T-cell (primary cell): ENCODE measurements around the gene BICD1. TPM values are rescaled to one million over a fixed set of nuclear protein-coding genes. Genes with fewer than 3 reads are reported as not detected.

ENCODE experiments used
- ATAC-seq, 4 experiments: fragments of 200-7000 bp in 3 of 4; fragments of 150-1000 bp in 1 of 4; cut with Tn5 transposase; replicated peaks in 1 of 4; 1 replicate in 3 of 4; 2 replicates in 1 of 4; pipeline ENCODE4 v1.10.0; 2021; ENCODE audit warnings: moderate library complexity in 3 of 4, mild to moderate bottlenecking in 2 of 4, moderate number of reproducible peaks in 1 of 4
- CTCF ChIA-PET, 2 donors: fragments of 300-600 bp; sonication (Branson Sonifier 250); formaldehyde crosslinking; loops; one replicate each; lab custom pipeline; 2022; ENCODE audit warnings: antibody characterized with exemption in 2 of 2; lab: Charles Lee
- POLR2A ChIA-PET, 2 donors: fragments of 300-600 bp; sonication (Branson Sonifier 250); formaldehyde crosslinking; loops; one replicate each; lab custom pipeline; 2022; ENCODE audit warnings: antibody characterized with exemption in 2 of 2; lab: Charles Lee
- DNase-seq, 35 experiments: peaks; one replicate each; pipeline versions ENCODE4 v3.0.0 to v3.0.0-alpha.2; 2013 to 2023
- H3K27ac ChIP-seq: one replicate; pipeline ENCODE4 v1.5.1; 2013; ENCODE audit warnings: low read length
- H3K27me3 ChIP-seq, 2 experiments: replicated peaks in 1 of 2; 1 replicate in 1 of 2; 2 replicates in 1 of 2; pipeline versions ENCODE4 v1.6.1 to v1.7.0; 2013; ENCODE audit warnings: low read length in 1 of 2, mixed read lengths in 1 of 2; ENCODE audit not compliant: control insufficient read depth in 2 of 2, insufficient read depth in 2 of 2; ENCODE audit errors: extremely low read depth in 1 of 2
- H3K36me3 ChIP-seq, 2 donors: 1 replicate in 1 of 2; 2 replicates in 1 of 2; pipeline versions ENCODE4 v1.6.1 to v1.7.0; 2013; ENCODE audit warnings: low read length in 1 of 2; ENCODE audit not compliant: control insufficient read depth in 2 of 2, insufficient read depth in 1 of 2; ENCODE audit errors: extremely low read depth in 1 of 2
- H3K4me1 ChIP-seq, 2 experiments: 1 replicate in 1 of 2; 2 replicates in 1 of 2; pipeline versions ENCODE4 v1.6.1 to v1.7.0; 2013; ENCODE audit warnings: low read length in 2 of 2, mixed read lengths in 1 of 2; ENCODE audit not compliant: insufficient read depth in 2 of 2, control insufficient read depth in 1 of 2; ENCODE audit errors: extremely low read depth in 1 of 2
- H3K4me3 ChIP-seq, 2 donors: 1 replicate in 1 of 2; 2 replicates in 1 of 2; pipeline versions ENCODE4 v1.5.1 to v1.7.0; 2013; ENCODE audit warnings: mild to moderate bottlenecking in 2 of 2, low read length in 1 of 2, moderate library complexity in 1 of 2; ENCODE audit not compliant: control insufficient read depth in 1 of 2; ENCODE audit errors: extremely low read depth in 1 of 2
- H3K9me3 ChIP-seq: 2 replicates; pipeline ENCODE4 v1.7.0; 2013
- H3K27ac Mint-ChIP-seq, 2 donors: one replicate each; pipeline ENCODE4 v1.8.0; 2020 to 2021; ENCODE audit warnings: mild to moderate bottlenecking in 2 of 2, mixed read lengths in 2 of 2
- H3K27me3 Mint-ChIP-seq, 2 donors: one replicate each; pipeline ENCODE4 v1.8.0; 2021 to 2022; ENCODE audit warnings: mixed read lengths in 2 of 2
- H3K36me3 Mint-ChIP-seq: one replicate; pipeline ENCODE4 v1.8.0; 2021; ENCODE audit warnings: mixed read lengths
- H3K4me1 Mint-ChIP-seq, 3 donors: one replicate each; pipeline ENCODE4 v1.8.0; 2020 to 2022; ENCODE audit warnings: mixed read lengths in 3 of 3, mild to moderate bottlenecking in 1 of 3
- H3K4me3 Mint-ChIP-seq, 3 donors: one replicate each; pipeline ENCODE4 v1.8.0; 2020 to 2022; ENCODE audit warnings: mild to moderate bottlenecking in 3 of 3, mixed read lengths in 3 of 3, moderate library complexity in 3 of 3
- H3K9me3 Mint-ChIP-seq, 3 donors: one replicate each; pipeline ENCODE4 v1.8.0; 2020 to 2022; ENCODE audit warnings: mixed read lengths in 3 of 3
- WGBS: methylation state at CpG from one replicate; pipeline ENCODE4 v1.1.5; 2013; ENCODE audit warnings: missing lambda C conversion rate; ENCODE audit not compliant: insufficient coverage; 5-methylcytosine and 5-hydroxymethylcytosine counted together
- total RNA-seq, 35 experiments: library from RNA in 6 of 35; stranded (reverse) in 6 of 35; fragments of 120-200 nt in 1 of 35; gene quantifications; one replicate each; pipeline versions ENCODE4 v1.2.1 to v1.2.4 and lab custom pipeline; 2013 to 2026

Gene BICD1
- total RNA-seq, 5 donors from 2014 or later (not counting 1 experiment from before 2014, with no cell fraction given), result 17.2 to 19.6 (median 19.1) TPM

DNA sequence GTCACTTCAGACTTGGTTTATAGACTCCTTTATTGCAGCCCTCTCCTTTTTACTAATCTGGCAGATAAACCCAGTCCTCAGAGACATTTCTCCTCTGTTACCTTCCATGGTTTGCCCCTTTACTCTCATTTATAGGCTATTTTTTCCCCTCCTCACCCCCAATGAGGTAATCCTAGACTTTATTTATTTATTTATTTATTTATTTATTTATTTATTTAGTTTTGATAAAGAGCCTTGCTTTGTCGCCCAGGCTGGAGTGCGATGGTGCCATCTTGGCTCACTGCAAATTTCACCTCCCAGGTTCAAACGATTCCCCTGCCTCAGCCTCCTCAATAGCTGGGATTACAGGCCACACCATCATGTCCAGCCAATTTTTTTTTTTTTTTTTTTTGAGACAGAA lies 301.1 kb downstream of the BICD1 start:
- no peaks in the 10 kb centered on the region for H3K36me3 Mint-ChIP-seq
- H3K27me3 Mint-ChIP-seq, result peaks cover 23 to 30% of the 10 kb centered on the region in 2 donors
- H3K4me3 Mint-ChIP-seq, result no peak overlapping the region
- DNase-seq (no peak), ATAC-seq (no peak)
- ChIA-PET POLR2A (no interaction called here), CTCF (no interaction called here)
- no peaks in the 10 kb centered on the region for H3K36me3 ChIP-seq
- no peaks in the 10 kb centered on the region for H3K9me3 ChIP-seq
- WGBS, result 94% methylated on average over 2 of the region's 3 CpGs
- peaks cover 0 to 19% of the 10 kb centered on the region in 2 experiments for H3K27me3 ChIP-seq
- H3K27ac Mint-ChIP-seq, result no peak overlapping the region
- H3K4me3 ChIP-seq, result no peak overlapping the region
- no peaks in the 10 kb centered on the region for H3K4me1 ChIP-seq
- H3K4me1 Mint-ChIP-seq, result no peaks in the 10 kb centered on the region
- H3K9me3 Mint-ChIP-seq, result no peaks in the 10 kb centered on the region
- H3K27ac ChIP-seq, result no peak overlapping the region

GRCh38 chr12:32413412-32413811 lies 306.8 kb downstream of the BICD1 start:
- POLR2A ChIA-PET, result no interaction called here
- no peak overlapping the region for H3K4me3 ChIP-seq
- H3K4me1 Mint-ChIP-seq, result no peaks in the 10 kb centered on the region
- peaks cover 16 to 17% of the 10 kb centered on the region in 2 donors for H3K27me3 Mint-ChIP-seq
- H3K36me3 ChIP-seq, result no peaks in the 10 kb centered on the region
- H3K27ac Mint-ChIP-seq, result no peak overlapping the region
- no peaks in the 10 kb centered on the region for H3K9me3 ChIP-seq
- CTCF ChIA-PET, result no interaction called here
- DNase-seq, result no peak
- no CpG with 5 or more reads among the region's 3 CpGs for WGBS
- no peaks in the 10 kb centered on the region for H3K4me1 ChIP-seq
- H3K9me3 Mint-ChIP-seq, result no peaks in the 10 kb centered on the region
- ATAC-seq, result no peak
- peaks cover 0 to 6% of the 10 kb centered on the region in 2 experiments for H3K27me3 ChIP-seq
- no peak overlapping the region for H3K4me3 Mint-ChIP-seq
- H3K27ac ChIP-seq, result no peak overlapping the region
- H3K36me3 Mint-ChIP-seq, result no peaks in the 10 kb centered on the region

- peaks cover 0 to 10% of the 10 kb centered on the region in 2 experiments for H3K27me3 ChIP-seq
- H3K9me3 ChIP-seq, result no peaks in the 10 kb centered on the region
- H3K36me3 ChIP-seq, result no peaks in the 10 kb centered on the region
- Mint-ChIP-seq H3K27ac (no peak overlapping the region), H3K9me3 (no peaks in the 10 kb centered on the region), H3K4me3 (no peak overlapping the region), H3K4me1 (no peaks in the 10 kb centered on the region), H3K36me3 (no peaks in the 10 kb centered on the region), H3K27me3 (peaks cover 5 to 9% of the 10 kb centered on the region in 2 donors)
- 94% methylated on average over 5 of the region's 5 CpGs for WGBS
- no peak for ATAC-seq
- no peaks in the 10 kb centered on the region for H3K4me1 ChIP-seq
- ChIA-PET POLR2A (no interaction called here), CTCF (no interaction called here)
- no peak for DNase-seq
- no peak overlapping the region for H3K27ac ChIP-seq
- H3K4me3 ChIP-seq, result no peak overlapping the region
Observed at GRCh38 chr12:32418221-32418620, 311.6 kb downstream of the BICD1 start.

DNA sequence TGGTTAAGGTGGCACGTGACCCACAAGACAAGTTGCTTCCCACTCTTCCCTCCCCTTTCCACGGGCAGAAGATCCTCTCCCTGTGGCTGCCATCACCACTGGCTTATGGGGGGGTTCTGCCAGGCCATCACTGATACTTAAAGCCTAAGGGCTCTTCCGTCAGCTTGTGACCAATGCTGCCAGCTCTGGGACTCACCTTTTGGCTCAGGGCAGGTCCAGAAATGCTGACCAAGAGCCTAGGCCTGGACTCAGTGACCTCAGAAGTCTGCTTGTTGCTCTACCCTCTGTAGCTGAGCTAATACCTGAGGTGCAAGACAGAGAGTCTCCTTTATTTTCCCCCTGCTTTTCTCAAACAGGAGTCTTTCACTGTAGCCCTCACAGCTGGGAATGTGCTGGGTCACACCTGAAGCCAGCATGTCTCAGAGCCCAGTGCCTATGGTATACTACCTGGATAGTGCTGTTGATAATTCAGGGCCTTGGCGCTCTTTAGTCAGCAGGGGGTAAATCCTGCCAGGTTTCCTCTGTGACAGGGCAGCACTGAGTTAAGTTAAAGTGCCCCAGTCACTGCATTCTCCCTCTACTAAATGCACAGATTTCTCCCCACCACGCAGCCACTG lies 312.4 kb downstream of the BICD1 start:
- Mint-ChIP-seq H3K27me3 (peaks cover 5 to 7% of the 10 kb centered on the region in 2 donors), H3K36me3 (no peaks in the 10 kb centered on the region), H3K4me3 (no peak overlapping the region), H3K27ac (no peak overlapping the region), H3K9me3 (no peaks in the 10 kb centered on the region), H3K4me1 (no peaks in the 10 kb centered on the region)
- ATAC-seq (no peak), DNase-seq (no peak)
- POLR2A ChIA-PET, result no interaction called here
- Histone ChIP-seq H3K4me1 (no peaks in the 10 kb centered on the region), H3K9me3 (no peaks in the 10 kb centered on the region), H3K27ac (no peak overlapping the region), H3K4me3 (no peak overlapping the region), H3K36me3 (no peaks in the 10 kb centered on the region), H3K27me3 (peaks cover 0 to 10% of the 10 kb centered on the region in 2 experiments)
- 70% methylated on average over 2 of the region's 5 CpGs for WGBS
- CTCF ChIA-PET, result no interaction called here

DNA sequence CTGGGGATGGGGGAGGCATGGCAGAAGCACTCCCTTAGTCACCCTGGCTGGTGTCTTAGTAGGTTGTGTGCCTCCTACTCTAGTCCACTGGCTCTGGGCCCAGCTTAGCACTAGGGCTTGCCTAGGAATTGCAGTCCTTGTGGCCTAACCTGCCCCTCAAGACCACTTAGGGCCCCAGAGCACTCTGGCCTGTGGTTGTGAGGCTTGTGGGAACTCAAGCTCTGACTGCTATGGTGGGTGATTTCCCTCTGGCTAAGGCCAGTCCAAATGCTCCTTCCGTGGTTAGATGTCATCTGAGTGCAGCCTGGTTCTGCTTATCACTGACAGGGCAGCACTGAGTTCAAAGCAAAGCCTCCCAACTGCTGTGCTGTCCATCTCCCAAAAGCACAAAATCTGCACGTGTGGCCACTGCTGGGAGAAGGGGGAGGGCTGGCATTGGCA lies 312.9 kb downstream of the BICD1 start:
- Mint-ChIP-seq H3K4me3 (no peak overlapping the region), H3K9me3 (no peaks in the 10 kb centered on the region), H3K27ac (no peak overlapping the region), H3K27me3 (peaks cover 6 to 7% of the 10 kb centered on the region in 2 donors), H3K36me3 (peaks cover 2% of the 10 kb centered on the region), H3K4me1 (no peaks in the 10 kb centered on the region)
- Histone ChIP-seq H3K36me3 (no peaks in the 10 kb centered on the region), H3K4me3 (no peak overlapping the region), H3K27me3 (peaks cover 0 to 10% of the 10 kb centered on the region in 2 experiments), H3K27ac (no peak overlapping the region), H3K4me1 (no peaks in the 10 kb centered on the region), H3K9me3 (no peaks in the 10 kb centered on the region)
- DNase-seq (no peak), ATAC-seq (no peak)
- WGBS, result no CpG with 5 or more reads among the region's 2 CpGs
- CTCF ChIA-PET, result no interaction called here
- POLR2A ChIA-PET, result no interaction called here

GRCh38 chr12:32420356-32420755 lies 313.7 kb downstream of the BICD1 start:
- ChIA-PET POLR2A (no interaction called here), CTCF (no interaction called here)
- Histone ChIP-seq H3K36me3 (no peaks in the 10 kb centered on the region), H3K9me3 (no peaks in the 10 kb centered on the region), H3K27ac (no peak overlapping the region), H3K4me3 (no peak overlapping the region), H3K4me1 (no peaks in the 10 kb centered on the region), H3K27me3 (peaks cover 0 to 10% of the 10 kb centered on the region in 2 experiments)
- Mint-ChIP-seq H3K9me3 (no peaks in the 10 kb centered on the region), H3K36me3 (peaks cover 2% of the 10 kb centered on the region), H3K4me3 (no peak overlapping the region), H3K27me3 (peaks cover 7 to 9% of the 10 kb centered on the region in 2 donors), H3K4me1 (no peaks in the 10 kb centered on the region), H3K27ac (no peak overlapping the region)
- WGBS, result 100% methylated on average over 2 of the region's 2 CpGs
- DNase-seq (no peak), ATAC-seq (no peak)
